ENCODE data around the gene FUT1. TPM values are rescaled to one million over a fixed set of nuclear protein-coding genes. Genes with fewer than 3 reads are reported as not detected.

FUT1 gene
- total RNA-seq, 1 experiment from 2014 or later = 14.1 TPM

DNA sequence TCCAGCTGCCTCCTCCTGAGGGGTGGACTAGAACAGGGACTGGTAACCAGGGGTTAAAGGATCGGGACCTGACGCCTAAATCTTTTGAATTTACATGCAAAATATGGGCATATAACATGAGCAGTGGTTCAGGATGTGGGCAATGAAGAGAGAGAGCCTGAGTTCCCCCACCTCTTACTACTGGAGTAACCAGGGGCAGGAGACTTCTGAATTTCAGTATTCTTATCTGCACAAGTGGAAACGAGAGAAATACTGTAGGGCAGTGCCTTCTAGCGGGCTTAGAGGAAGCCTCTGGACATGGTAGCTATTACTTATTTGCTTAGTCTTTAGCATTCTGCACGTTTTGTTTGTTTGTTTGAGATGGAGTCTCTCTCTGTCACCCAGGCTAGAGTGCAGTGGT is 32.1 kb upstream of the FUT1 start:
- POLR2A ChIA-PET = no interaction called here
- CTCF ChIA-PET = interaction anchor here (1.2 kb wide), 1 partner anchor 209 kb away, joined by 3 read pairs; the partner anchor contains the start of genes GYS1 and RUVBL2
- Histone ChIP-seq H3K79me2 (ENCODE audit: insufficient read depth, low read length) (no peaks in the 10 kb centered on the region), H3K9me2 (ENCODE audit: insufficient read depth) (no peaks in the 10 kb centered on the region), H3K4me3 (replicated peaks in 1 of 2; ENCODE audit: low read depth in 1 of 2, low read length in 2 of 2) (no peak overlapping the region), H3K36me3 (ENCODE audit: control insufficient read depth in 1 of 2, insufficient read depth in 2 of 2, low read length in 2 of 2) (no peaks in the 10 kb centered on the region), H3K27me3 (ENCODE audit: insufficient read depth, low read length) (no peaks in the 10 kb centered on the region), H3K9me3 (ENCODE audit: control insufficient read depth in 1 of 2, insufficient read depth in 1 of 2, low read depth in 1 of 2, low read length in 2 of 2) (no peaks in the 10 kb centered on the region), H3K9ac (ENCODE audit: low read length) (no peak overlapping the region), H2AFZ (ENCODE audit: low read depth, low read length, poor library complexity, severe bottlenecking) (no peak overlapping the region), H3K4me1 (ENCODE audit: control insufficient read depth in 1 of 2, insufficient read depth in 2 of 2, low read length in 2 of 2) (peaks cover 22 to 34% of the 10 kb centered on the region in 2 experiments; a peak in 3 of 4 replicates), H4K20me1 (ENCODE audit: insufficient read depth) (no peaks in the 10 kb centered on the region), H3K27ac (ENCODE audit: low read depth, low read length) (no peak overlapping the region), H3K4me2 (ENCODE audit: low read length) (no peak overlapping the region)
- DNase-seq (ENCODE audit: low read depth, low spot score) = no peak
- TF ChIP-seq CEBPB (IDR thresholded peaks at IDR 0.05; ENCODE audit: low read depth) = no peak
- TF ChIP-seq RAD21 (IDR thresholded peaks at IDR 0.05; ENCODE audit: low read depth) = no peak
- no peak for TF ChIP-seq ZNF274 (IDR thresholded peaks at IDR 0.05; ENCODE audit: low read depth, low read length)
- TF ChIP-seq SIN3A (IDR thresholded peaks at IDR 0.05; ENCODE audit: low read depth) = no peak
- TF ChIP-seq FOSL1 (IDR thresholded peaks at IDR 0.05; ENCODE audit: low read depth) = no peak
- no peak for TF ChIP-seq ELF1 (IDR thresholded peaks at IDR 0.05; ENCODE audit: borderline replicate concordance, low read depth)
- no peak for TF ChIP-seq POLR2AphosphoS5 (IDR thresholded peaks at IDR 0.05; ENCODE audit: low read depth, low read length)
- intact Hi-C loops (cut with micrococcal nuclease) = no loop called here
- RAD21 ChIA-PET (ENCODE audit: low non-redundant PET in 1 of 2, low total read pairs in 2 of 2, uncharacterized antibody in 2 of 2, unreplicated experiment in 2 of 2) = no interaction called here
- BruUV-seq (replicated peaks) = no TSS peak
- no peak for ATAC-seq

DNA sequence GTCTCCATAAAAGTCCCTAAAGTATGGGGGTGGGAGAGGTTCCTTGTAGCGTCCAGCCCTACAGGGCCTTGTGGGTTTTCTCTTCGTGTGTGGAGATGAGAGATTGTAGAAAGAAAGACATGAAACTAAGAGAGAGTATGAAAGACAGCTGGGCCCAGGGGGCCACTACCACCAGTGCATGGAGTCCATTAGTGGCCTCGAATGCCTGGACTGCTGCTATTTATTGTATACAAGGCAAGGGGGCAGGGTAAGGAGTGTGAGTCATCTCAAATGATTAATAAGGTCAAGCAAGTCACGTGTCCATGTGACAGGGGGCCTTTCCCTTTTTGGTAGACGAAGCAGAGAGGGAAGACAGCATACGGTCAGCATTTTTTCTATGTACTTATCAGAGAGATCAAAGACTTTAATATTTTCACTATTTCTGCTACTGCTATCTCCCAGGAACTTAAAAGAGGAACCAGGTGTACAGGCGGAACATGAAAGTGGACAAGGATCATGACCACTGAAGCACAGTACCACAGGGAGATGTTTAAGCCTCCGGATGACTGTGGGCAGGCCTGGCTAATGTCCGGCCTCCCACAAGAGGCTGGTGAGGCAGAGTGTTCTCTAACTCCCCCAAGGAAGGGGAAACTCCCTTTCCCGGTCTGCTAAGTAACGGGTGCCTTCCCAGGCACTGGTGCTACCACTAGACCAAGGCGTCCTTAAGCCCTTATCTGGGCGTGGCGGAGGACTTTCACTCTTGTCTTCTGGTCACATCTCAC is 28.4 kb upstream of the FUT1 start:
- Histone ChIP-seq H3K27ac (ENCODE audit: low read depth, low read length) (peak overlapping the region; percentile 36), H3K9me2 (ENCODE audit: insufficient read depth) (no peaks in the 10 kb centered on the region), H3K36me3 (ENCODE audit: control insufficient read depth in 1 of 2, insufficient read depth in 2 of 2, low read length in 2 of 2) (no peaks in the 10 kb centered on the region), H3K4me2 (ENCODE audit: low read length) (peak overlapping the region; percentile 34), H2AFZ (ENCODE audit: low read depth, low read length, poor library complexity, severe bottlenecking) (peak overlapping the region; percentile 83), H3K79me2 (ENCODE audit: insufficient read depth, low read length) (no peaks in the 10 kb centered on the region), H3K4me3 (replicated peaks in 1 of 2; ENCODE audit: low read depth in 1 of 2, low read length in 2 of 2) (no peak overlapping the region), H3K9me3 (ENCODE audit: control insufficient read depth in 1 of 2, insufficient read depth in 1 of 2, low read depth in 1 of 2, low read length in 2 of 2) (no peaks in the 10 kb centered on the region), H3K9ac (ENCODE audit: low read length) (no peak overlapping the region), H3K27me3 (ENCODE audit: insufficient read depth, low read length) (no peaks in the 10 kb centered on the region), H3K4me1 (ENCODE audit: control insufficient read depth in 1 of 2, insufficient read depth in 2 of 2, low read length in 2 of 2) (peaks cover 23 to 28% of the 10 kb centered on the region in 2 experiments; a peak in 3 of 4 replicates), H4K20me1 (ENCODE audit: insufficient read depth) (no peaks in the 10 kb centered on the region)
- RAD21 ChIA-PET (ENCODE audit: low non-redundant PET in 1 of 2, low total read pairs in 2 of 2, uncharacterized antibody in 2 of 2, unreplicated experiment in 2 of 2) = no interaction called here
- peak; percentile 29; the same call in 1 of the 2 replicates for ATAC-seq
- CTCF ChIA-PET = no interaction called here
- POLR2A ChIA-PET = interaction anchor here (0.7 kb wide), 1 partner anchor 10 kb away, joined by 3 read pairs; no protein-coding TSS in a partner anchor
- intact Hi-C loops (cut with micrococcal nuclease) = no loop called here
- TSS peak; percentile 95 for BruUV-seq (replicated peaks)
- DNase-seq (ENCODE audit: low read depth, low spot score) = no peak
- peak; percentile 52; the same call in 1 of the 2 replicates for TF ChIP-seq FOSL1 (IDR thresholded peaks at IDR 0.05; ENCODE audit: low read depth)
- TF ChIP-seq ELF1 (IDR thresholded peaks at IDR 0.05; ENCODE audit: borderline replicate concordance, low read depth) = no peak
- peak; percentile 72 for TF ChIP-seq TCF7L2 (IDR thresholded peaks at IDR 0.05; ENCODE audit: borderline replicate concordance, extremely low read depth, insufficient read depth, insufficient read length)
- no peak for TF ChIP-seq POLR2A (IDR thresholded peaks at IDR 0.05; ENCODE audit: borderline replicate concordance, extremely low read depth, insufficient read depth, insufficient read length)
- TF ChIP-seq, protein P1, sequence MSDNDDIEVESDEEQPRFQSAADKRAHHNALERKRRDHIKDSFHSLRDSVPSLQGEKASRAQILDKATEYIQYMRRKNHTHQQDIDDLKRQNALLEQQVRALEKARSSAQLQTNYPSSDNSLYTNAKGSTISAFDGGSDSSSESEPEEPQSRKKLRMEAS (IDR thresholded peaks at IDR 0.05) = peak; percentile 72
- peak; percentile 56; the same call in 1 of the 2 replicates for TF ChIP-seq JUND (IDR thresholded peaks at IDR 0.05)
- TF ChIP-seq POLR2AphosphoS5 (IDR thresholded peaks at IDR 0.05; ENCODE audit: low read depth, low read length) = no peak
- no peak for TF ChIP-seq EZH2 (IDR thresholded peaks at IDR 0.05)
- TF ChIP-seq, protein P2, sequence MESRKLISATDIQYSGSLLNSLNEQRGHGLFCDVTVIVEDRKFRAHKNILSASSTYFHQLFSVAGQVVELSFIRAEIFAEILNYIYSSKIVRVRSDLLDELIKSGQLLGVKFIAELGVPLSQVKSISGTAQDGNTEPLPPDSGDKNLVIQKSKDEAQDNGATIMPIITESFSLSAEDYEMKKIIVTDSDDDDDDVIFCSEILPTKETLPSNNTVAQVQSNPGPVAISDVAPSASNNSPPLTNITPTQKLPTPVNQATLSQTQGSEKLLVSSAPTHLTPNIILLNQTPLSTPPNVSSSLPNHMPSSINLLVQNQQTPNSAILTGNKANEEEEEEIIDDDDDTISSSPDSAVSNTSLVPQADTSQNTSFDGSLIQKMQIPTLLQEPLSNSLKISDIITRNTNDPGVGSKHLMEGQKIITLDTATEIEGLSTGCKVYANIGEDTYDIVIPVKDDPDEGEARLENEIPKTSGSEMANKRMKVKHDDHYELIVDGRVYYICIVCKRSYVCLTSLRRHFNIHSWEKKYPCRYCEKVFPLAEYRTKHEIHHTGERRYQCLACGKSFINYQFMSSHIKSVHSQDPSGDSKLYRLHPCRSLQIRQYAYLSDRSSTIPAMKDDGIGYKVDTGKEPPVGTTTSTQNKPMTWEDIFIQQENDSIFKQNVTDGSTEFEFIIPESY (IDR thresholded peaks at IDR 0.05; ENCODE audit: extremely low read depth, insufficient replicate concordance, low read length) = no peak
- TF ChIP-seq CEBPB (IDR thresholded peaks at IDR 0.05; ENCODE audit: low read depth) = no peak
- TF ChIP-seq CBX3 (IDR thresholded peaks at IDR 0.05; ENCODE audit: low read depth) = no peak
- TF ChIP-seq, protein P3, sequence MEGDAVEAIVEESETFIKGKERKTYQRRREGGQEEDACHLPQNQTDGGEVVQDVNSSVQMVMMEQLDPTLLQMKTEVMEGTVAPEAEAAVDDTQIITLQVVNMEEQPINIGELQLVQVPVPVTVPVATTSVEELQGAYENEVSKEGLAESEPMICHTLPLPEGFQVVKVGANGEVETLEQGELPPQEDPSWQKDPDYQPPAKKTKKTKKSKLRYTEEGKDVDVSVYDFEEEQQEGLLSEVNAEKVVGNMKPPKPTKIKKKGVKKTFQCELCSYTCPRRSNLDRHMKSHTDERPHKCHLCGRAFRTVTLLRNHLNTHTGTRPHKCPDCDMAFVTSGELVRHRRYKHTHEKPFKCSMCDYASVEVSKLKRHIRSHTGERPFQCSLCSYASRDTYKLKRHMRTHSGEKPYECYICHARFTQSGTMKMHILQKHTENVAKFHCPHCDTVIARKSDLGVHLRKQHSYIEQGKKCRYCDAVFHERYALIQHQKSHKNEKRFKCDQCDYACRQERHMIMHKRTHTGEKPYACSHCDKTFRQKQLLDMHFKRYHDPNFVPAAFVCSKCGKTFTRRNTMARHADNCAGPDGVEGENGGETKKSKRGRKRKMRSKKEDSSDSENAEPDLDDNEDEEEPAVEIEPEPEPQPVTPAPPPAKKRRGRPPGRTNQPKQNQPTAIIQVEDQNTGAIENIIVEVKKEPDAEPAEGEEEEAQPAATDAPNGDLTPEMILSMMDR (IDR thresholded peaks at IDR 0.05 in 2 of 3, conservative IDR thresholded peaks at IDR 0.05 in 1 of 3; ENCODE audit: borderline replicate concordance in 1 of 3, insufficient read depth in 1 of 3, low read depth in 2 of 3, low read length in 2 of 3) = no peak

All from HCT116 (cell line).